Cardiac fibroblast (primary cell): ENCODE results near the gene CCL13.

Experiments
- DNase-seq, 2 donors: peaks; one replicate each; pipeline versions ENCODE4 v3.0.0 to v3.0.0-alpha.2; 2010; ENCODE audit warnings: low read depth in 2 of 2
- H3K4me3 ChIP-seq, 2 donors: replicated peaks in 1 of 2; 1 replicate in 1 of 2; 2 replicates in 1 of 2; pipeline ENCODE4 v1.5.1; 2011; ENCODE audit warnings: low read depth in 2 of 2, low read length in 2 of 2, mild to moderate bottlenecking in 2 of 2, moderate library complexity in 1 of 2
- CTCF ChIP-seq: IDR thresholded peaks from one replicate; pipeline ENCODE4 v1.5.1; 2011; ENCODE audit warnings: low read depth, mild to moderate bottlenecking, low read length, inconsistent platforms

Gene CCL13

GRCh38 chr17:34397265-34397664 lies 41.0 kb downstream of the CCL13 start:
- no peak overlapping the region for H3K4me3 ChIP-seq
- TF ChIP-seq CTCF: no peak
- DNase-seq: no peak

- no peak for DNase-seq
- TF ChIP-seq CTCF: no peak
These were observed 42.7 kb downstream of the CCL13 start for GRCh38 chr17:34398990-34399389.

GRCh38 chr17:34399725-34400124 lies 43.4 kb downstream of the CCL13 start:
- no peak for DNase-seq
- TF ChIP-seq CTCF: no peak
- no peak overlapping the region for H3K4me3 ChIP-seq

More at GRCh38 chr17:34398990-34399389, 42.7 kb downstream of the CCL13 start:
- H3K4me3 ChIP-seq: no peak overlapping the region

GRCh38 chr17:34400301-34400931 lies 44.1 kb downstream of the CCL13 start:
- no peak for DNase-seq
- no peak overlapping the region for H3K4me3 ChIP-seq
- no peak for TF ChIP-seq CTCF

GRCh38 chr17:34401165-34401564 lies 44.9 kb downstream of the CCL13 start:
- no peak for DNase-seq
- TF ChIP-seq CTCF: no peak
- H3K4me3 ChIP-seq: no peak overlapping the region

- no peak for TF ChIP-seq CTCF
These were observed 46.7 kb downstream of the CCL13 start for GRCh38 chr17:34403006-34403405.

GRCh38 chr17:34406226-34406625 lies 49.9 kb downstream of the CCL13 start:
- DNase-seq: peak in 1 of 2 donors; percentile 19
- no peak for TF ChIP-seq CTCF

More at GRCh38 chr17:34403006-34403405, 46.7 kb downstream of the CCL13 start:
- H3K4me3 ChIP-seq: no peak overlapping the region
- no peak for DNase-seq

More at GRCh38 chr17:34406226-34406625, 49.9 kb downstream of the CCL13 start:
- H3K4me3 ChIP-seq: no peak overlapping the region
